Effector memory CD4-positive, alpha-beta T cell (primary cell): Measurements from ENCODE around the gene SARNP.

Experiments
- DNase-seq, 3 donors: peaks; one replicate each; pipeline ENCODE4 v3.0.0-alpha.2; 2020
- H3K27ac ChIP-seq: 2 replicates; pipeline ENCODE4 v1.7.0; 2013; ENCODE audit warnings: mild to moderate bottlenecking, low read length, moderate library complexity; ENCODE audit not compliant: insufficient read depth, poor library complexity, severe bottlenecking
- H3K27me3 ChIP-seq: replicated peaks from 2 replicates; pipeline ENCODE4 v1.7.0; 2013; ENCODE audit warnings: mild to moderate bottlenecking, low read length; ENCODE audit not compliant: insufficient read depth, control insufficient read depth, poor library complexity, severe bottlenecking
- H3K36me3 ChIP-seq: 2 replicates; pipeline ENCODE4 v1.7.0; 2013; ENCODE audit warnings: mild to moderate bottlenecking, low read length, moderate library complexity; ENCODE audit not compliant: control insufficient read depth, insufficient read depth
- H3K4me1 ChIP-seq: 2 replicates; pipeline ENCODE4 v1.7.0; 2013; ENCODE audit warnings: low read length, mild to moderate bottlenecking; ENCODE audit not compliant: control insufficient read depth, insufficient read depth, poor library complexity, severe bottlenecking
- H3K4me3 ChIP-seq: 2 replicates; pipeline ENCODE4 v1.7.0; 2013; ENCODE audit warnings: low read length, low read depth, mild to moderate bottlenecking; ENCODE audit not compliant: insufficient read depth, poor library complexity, severe bottlenecking
- H3K9me3 ChIP-seq: 2 replicates; pipeline ENCODE4 v1.7.0; 2013; ENCODE audit warnings: mild to moderate bottlenecking, low read length, moderate library complexity; ENCODE audit not compliant: control insufficient read depth

The SARNP gene

DNA sequence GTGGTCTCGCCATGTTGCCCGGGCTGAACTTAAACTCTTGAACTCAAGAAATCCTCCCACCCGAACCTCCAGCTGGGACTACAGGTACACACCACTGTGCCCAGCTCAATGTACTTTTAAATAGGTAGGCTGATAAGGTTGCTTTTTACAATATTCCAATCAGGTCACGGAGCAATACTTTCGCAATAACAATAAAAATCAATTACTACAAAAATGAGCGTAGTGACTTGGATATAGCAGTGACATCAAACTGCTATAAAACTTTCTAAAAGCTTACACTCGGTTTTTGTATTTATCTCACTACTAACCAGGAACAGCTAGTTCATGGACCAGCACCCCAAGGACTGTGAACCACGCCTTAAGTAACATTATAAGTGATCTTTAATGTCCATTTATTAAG, 10.5 kb downstream of the SARNP start:
- Histone ChIP-seq H3K4me3 (no peak overlapping the region), H3K27ac (no peak overlapping the region), H3K36me3 (peaks cover 13% of the 10 kb centered on the region), H3K27me3 (no peaks in the 10 kb centered on the region), H3K9me3 (no peaks in the 10 kb centered on the region), H3K4me1 (no peaks in the 10 kb centered on the region)
- DNase-seq, result no peak

DNA sequence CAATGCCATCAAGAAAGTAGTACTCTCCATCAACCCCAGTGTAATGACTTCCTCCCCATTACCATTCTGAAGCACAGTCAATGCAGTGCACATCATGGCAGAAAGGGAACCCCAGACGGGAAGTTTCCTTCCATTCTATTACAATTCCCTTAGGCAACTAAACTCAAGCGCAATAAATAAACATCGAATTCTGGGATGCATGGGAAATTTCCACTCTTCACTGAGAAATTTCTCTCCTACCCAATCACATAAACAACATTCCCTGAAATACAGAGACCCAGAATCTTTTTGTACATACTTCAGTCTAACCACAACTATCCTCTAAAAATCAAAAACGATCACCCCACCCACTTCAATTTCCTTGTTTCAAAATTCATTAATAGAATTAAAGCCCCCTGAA, 20.0 kb downstream of the SARNP start:
- no peak overlapping the region for H3K27ac ChIP-seq
- no peak for DNase-seq
- no peaks in the 10 kb centered on the region for H3K27me3 ChIP-seq
- H3K9me3 ChIP-seq, result no peaks in the 10 kb centered on the region
- H3K4me3 ChIP-seq, result no peak overlapping the region
- H3K4me1 ChIP-seq, result no peaks in the 10 kb centered on the region
- H3K36me3 ChIP-seq, result peaks cover 60% of the 10 kb centered on the region

DNA sequence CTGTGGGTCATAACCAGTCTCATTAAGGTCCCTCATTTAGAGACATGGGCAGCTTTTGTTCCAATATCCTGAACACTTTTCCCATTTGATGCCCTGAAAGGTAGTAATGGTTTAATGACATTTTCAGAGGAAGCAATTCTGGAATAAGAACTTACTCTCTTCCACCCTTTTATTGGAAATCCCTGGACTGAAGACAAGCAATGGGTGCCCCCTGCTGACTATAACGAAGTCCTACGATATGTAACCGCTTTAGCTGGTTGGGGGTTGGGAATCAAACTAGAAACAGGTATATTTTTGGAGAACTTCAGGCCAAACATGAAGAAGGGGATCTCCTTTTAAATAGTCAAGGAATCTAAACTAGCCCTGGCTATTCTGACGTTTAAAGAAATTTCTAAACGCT, 20.5 kb downstream of the SARNP start:
- DNase-seq, result no peak
- H3K27ac ChIP-seq, result no peak overlapping the region

DNA sequence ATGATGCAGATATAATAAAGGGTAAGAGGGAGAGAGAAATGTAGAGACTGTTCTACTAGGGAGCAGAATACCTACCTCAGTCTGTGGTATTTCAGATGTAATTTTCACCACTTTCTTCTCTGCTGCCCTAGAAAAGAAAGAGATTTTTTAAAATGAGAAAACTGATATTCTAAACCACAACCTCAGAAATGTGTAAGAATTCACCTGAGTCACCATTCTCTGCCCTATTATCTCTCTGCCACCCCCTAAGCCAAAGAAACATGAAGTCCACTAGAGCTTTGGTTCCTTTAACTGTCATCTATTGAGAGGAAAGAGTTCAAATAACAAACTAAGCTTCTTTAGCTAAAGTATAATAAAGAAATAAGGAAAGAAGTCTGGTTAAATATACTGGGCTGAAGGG, 21.6 kb downstream of the SARNP start:
- Histone ChIP-seq H3K27ac (no peak overlapping the region), H3K36me3 (peaks cover 60% of the 10 kb centered on the region)
- no peak for DNase-seq

More for the DNA sequence above, 20.5 kb downstream of the SARNP start:
- Histone ChIP-seq H3K4me1 (no peaks in the 10 kb centered on the region), H3K9me3 (no peaks in the 10 kb centered on the region), H3K4me3 (no peak overlapping the region), H3K27me3 (no peaks in the 10 kb centered on the region), H3K36me3 (peaks cover 60% of the 10 kb centered on the region)

DNA sequence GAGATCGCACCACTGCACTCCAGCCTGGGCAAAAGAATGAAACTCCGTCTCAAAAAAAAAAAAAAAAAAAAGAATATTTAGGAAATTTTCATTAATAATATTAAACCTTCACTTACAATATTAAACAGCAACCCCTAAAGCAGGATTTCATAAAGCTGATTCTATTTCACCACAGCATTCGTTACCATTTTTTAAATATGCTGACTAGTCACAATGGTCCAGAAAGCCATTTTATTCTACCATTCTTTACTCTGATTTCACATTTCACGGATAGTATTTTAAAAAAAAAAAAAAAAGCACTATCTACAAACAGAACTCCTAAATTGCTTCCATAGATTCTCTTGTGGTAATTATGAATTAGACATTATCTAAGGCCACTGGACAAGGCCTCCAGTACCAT, 27.6 kb downstream of the SARNP start:
- no peak for DNase-seq
- Histone ChIP-seq H3K36me3 (peaks cover 48% of the 10 kb centered on the region), H3K4me1 (no peaks in the 10 kb centered on the region), H3K27me3 (no peaks in the 10 kb centered on the region), H3K9me3 (no peaks in the 10 kb centered on the region), H3K27ac (no peak overlapping the region), H3K4me3 (no peak overlapping the region)

More for the DNA sequence above, 21.6 kb downstream of the SARNP start:
- Histone ChIP-seq H3K9me3 (no peaks in the 10 kb centered on the region), H3K27me3 (no peaks in the 10 kb centered on the region), H3K4me1 (no peaks in the 10 kb centered on the region), H3K4me3 (no peak overlapping the region)

DNA sequence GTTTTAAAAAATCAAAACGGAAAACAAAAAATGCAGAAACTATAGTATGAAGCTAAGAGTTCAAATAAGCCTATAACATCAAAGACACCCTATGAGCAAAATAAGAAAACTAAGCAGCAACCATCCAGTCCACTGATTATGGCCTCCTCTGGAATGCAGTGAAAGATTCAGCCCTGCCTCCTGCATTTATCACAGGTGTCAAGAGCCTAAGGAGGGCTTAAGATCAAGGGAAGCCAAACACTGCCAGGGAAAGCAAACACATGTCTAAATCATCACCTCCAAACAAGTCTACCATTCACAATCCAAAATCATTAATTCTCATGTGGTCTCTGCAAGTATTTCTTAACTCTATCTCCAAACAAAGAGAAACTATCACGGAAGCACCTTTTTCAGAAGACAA, 28.4 kb downstream of the SARNP start:
- H3K36me3 ChIP-seq, result peaks cover 47% of the 10 kb centered on the region
- no peaks in the 10 kb centered on the region for H3K9me3 ChIP-seq
- H3K4me3 ChIP-seq, result no peak overlapping the region
- no peaks in the 10 kb centered on the region for H3K27me3 ChIP-seq
- no peaks in the 10 kb centered on the region for H3K4me1 ChIP-seq
- H3K27ac ChIP-seq, result no peak overlapping the region
- DNase-seq, result no peak

DNA sequence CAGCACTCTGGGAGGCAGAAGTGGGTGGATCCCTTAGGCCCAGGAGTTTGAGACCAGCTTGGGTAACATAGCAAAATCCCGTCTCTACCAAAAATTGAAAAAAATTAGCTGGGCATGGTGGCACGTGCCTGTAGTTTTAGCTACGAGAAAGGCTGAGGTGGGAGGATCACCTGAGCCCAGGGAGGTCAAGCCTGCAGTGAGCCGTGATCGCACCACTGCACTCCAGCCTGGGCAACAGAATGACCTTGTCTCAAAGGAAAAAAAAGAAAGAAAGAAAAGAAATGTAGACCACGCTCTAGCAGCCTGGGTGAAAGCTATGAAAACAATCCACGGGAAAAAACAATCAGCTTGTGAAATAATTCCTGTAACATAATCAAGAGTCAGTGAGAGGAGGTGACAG, 29.0 kb downstream of the SARNP start:
- no peak overlapping the region for H3K4me3 ChIP-seq
- peaks cover 48% of the 10 kb centered on the region for H3K36me3 ChIP-seq
- H3K27me3 ChIP-seq, result no peaks in the 10 kb centered on the region
- H3K4me1 ChIP-seq, result no peaks in the 10 kb centered on the region
- no peak for DNase-seq
- no peak overlapping the region for H3K27ac ChIP-seq
- no peaks in the 10 kb centered on the region for H3K9me3 ChIP-seq

DNA sequence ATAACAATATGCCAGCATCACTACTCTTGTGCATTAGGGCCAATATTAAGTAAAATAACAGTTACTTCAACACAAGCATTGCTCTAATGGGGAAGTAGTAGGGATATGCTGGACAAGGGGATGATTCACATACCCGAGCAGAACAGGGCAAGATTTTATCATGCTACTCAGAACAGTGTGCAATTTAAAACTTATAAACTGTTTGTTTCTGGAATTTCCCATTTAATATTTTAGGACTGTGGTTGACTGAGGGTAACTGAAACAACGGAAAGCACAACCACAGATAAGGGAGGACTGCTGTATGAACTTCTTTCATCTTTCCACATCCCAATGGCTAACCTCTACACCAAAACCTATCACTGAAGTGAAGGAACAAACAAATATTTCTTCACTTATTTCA, 36.8 kb downstream of the SARNP start:
- H3K27me3 ChIP-seq, result no peaks in the 10 kb centered on the region
- no peak overlapping the region for H3K4me3 ChIP-seq
- no peaks in the 10 kb centered on the region for H3K9me3 ChIP-seq
- no peak overlapping the region for H3K27ac ChIP-seq
- no peak for DNase-seq
- peaks cover 43% of the 10 kb centered on the region for H3K36me3 ChIP-seq
- no peaks in the 10 kb centered on the region for H3K4me1 ChIP-seq

DNA sequence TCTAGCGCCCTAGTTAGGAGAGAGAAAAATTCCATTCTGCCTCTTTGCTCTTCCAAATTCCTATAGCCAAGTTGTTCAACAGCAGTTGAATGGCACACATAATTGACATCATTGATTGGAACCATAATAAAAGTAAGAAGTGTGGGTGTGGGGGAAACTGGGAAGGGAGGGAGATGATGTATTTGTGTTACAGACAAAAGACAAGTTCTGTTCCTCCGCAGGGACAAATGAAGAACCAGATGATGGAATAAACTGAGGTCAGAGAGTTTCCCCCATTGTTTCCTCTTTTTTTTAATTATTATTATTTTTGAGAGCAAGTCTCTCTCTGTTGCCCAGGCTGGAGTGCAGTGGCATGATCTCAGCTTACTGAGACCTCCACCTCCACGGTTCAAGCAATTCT, 39.7 kb downstream of the SARNP start:
- no peak overlapping the region for H3K27ac ChIP-seq
- H3K4me1 ChIP-seq, result no peaks in the 10 kb centered on the region
- no peaks in the 10 kb centered on the region for H3K27me3 ChIP-seq
- no peaks in the 10 kb centered on the region for H3K9me3 ChIP-seq
- no peak overlapping the region for H3K4me3 ChIP-seq
- H3K36me3 ChIP-seq, result peaks cover 24% of the 10 kb centered on the region
- DNase-seq, result no peak

DNA sequence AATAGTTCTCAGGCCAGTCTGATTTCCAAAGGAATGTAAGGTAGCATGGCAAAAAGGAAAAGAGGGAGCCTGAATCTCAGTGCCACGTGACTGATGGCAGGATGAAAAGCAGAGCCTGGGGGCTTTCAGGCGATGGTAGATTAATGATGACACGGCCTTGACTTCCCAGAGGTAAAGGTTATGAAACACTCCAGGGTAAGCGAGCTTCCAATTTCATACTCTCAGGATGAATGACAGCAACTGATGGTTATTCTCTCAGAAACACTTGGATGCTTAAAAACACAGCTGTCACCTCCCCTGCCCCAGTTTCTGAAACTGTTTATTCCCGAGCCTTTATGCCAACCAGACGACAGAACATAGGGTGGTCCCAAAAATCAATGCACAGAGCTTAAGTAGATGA, 45.8 kb downstream of the SARNP start:
- H3K4me3 ChIP-seq, result no peak overlapping the region
- no peaks in the 10 kb centered on the region for H3K4me1 ChIP-seq
- peaks cover 17% of the 10 kb centered on the region for H3K36me3 ChIP-seq
- no peak for DNase-seq
- no peaks in the 10 kb centered on the region for H3K27me3 ChIP-seq
- H3K27ac ChIP-seq, result no peak overlapping the region
- H3K9me3 ChIP-seq, result no peaks in the 10 kb centered on the region

DNA sequence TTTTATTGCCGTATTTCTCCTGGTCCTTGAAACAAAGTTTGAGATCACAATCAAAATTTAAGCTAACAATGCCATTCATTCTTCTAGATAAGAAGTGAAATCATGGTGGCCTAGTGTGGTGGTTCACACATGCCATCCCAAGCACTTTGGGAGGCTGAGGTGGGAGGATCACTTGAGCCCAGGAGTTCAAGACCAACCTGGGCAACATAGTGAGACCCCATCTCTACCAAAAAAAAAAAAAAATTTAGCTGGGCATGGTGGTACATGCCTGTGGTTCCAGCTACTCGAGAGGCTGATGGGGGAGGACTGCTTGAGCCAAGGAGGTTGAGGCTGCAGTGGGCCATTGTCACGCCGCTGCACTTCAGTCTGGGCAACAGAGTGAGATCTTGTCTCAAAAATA, 50.4 kb downstream of the SARNP start:
- Histone ChIP-seq H3K27ac (no peak overlapping the region), H3K4me1 (no peaks in the 10 kb centered on the region), H3K27me3 (no peaks in the 10 kb centered on the region), H3K36me3 (peaks cover 27% of the 10 kb centered on the region), H3K4me3 (no peak overlapping the region), H3K9me3 (no peaks in the 10 kb centered on the region)
- no peak for DNase-seq
